Body of pancreas (tissue), 4 donors: ENCODE data around the gene SPATA19.

Experiments
- POLR2A ChIP-seq, 3 donors: fragments of 450-650 bp; IDR thresholded peaks; one replicate each; pipeline ENCODE4 v1.6.1; 2016; ENCODE audit warnings: antibody characterized with exemption in 3 of 3, mild to moderate bottlenecking in 2 of 3
- TF ChIP-seq, protein P1 (sequence below), 7 experiments: fragments of 450-650 bp in 4 of 7; fragments of 200-600 bp in 3 of 7; sonication (generic) in 3 of 7; IDR thresholded peaks; one replicate each; pipeline ENCODE4 v1.5.1; 2016 to 2019; ENCODE audit warnings: antibody characterized with exemption in 7 of 7

- TF ChIP-seq, protein P1, sequence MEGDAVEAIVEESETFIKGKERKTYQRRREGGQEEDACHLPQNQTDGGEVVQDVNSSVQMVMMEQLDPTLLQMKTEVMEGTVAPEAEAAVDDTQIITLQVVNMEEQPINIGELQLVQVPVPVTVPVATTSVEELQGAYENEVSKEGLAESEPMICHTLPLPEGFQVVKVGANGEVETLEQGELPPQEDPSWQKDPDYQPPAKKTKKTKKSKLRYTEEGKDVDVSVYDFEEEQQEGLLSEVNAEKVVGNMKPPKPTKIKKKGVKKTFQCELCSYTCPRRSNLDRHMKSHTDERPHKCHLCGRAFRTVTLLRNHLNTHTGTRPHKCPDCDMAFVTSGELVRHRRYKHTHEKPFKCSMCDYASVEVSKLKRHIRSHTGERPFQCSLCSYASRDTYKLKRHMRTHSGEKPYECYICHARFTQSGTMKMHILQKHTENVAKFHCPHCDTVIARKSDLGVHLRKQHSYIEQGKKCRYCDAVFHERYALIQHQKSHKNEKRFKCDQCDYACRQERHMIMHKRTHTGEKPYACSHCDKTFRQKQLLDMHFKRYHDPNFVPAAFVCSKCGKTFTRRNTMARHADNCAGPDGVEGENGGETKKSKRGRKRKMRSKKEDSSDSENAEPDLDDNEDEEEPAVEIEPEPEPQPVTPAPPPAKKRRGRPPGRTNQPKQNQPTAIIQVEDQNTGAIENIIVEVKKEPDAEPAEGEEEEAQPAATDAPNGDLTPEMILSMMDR (IDR thresholded peaks at IDR 0.05), result no peak
- no peak for TF ChIP-seq POLR2A (IDR thresholded peaks at IDR 0.05)
Observed at GRCh38 chr11:133816146-133816870, 29.0 kb downstream of the SPATA19 start.
